Hepatocyte (in vitro differentiated cells): ENCODE measurements around the gene FLYWCH2.

Experiments
- CTCF ChIP-seq: fragments of 200-600 bp; sonication (generic); IDR thresholded peaks from 2 replicates; pipeline ENCODE4 v1.5.1; 2016; ENCODE audit warnings: antibody characterized with exemption, mild to moderate bottlenecking; ENCODE audit not compliant: poor library complexity
- EZH2 ChIP-seq: fragments of 200-600 bp; sonication (generic); IDR thresholded peaks from 2 replicates; pipeline ENCODE4 v1.6.1; 2016; ENCODE audit warnings: antibody characterized with exemption, mild to moderate bottlenecking, borderline replicate concordance
- EZH2phosphoT487 ChIP-seq: fragments of 200-600 bp; sonication (generic); IDR thresholded peaks from one replicate; pipeline ENCODE4 v1.6.1; 2018; ENCODE audit warnings: antibody characterized with exemption, mild to moderate bottlenecking, low read depth, moderate library complexity; ENCODE audit not compliant: unreplicated experiment, severe bottlenecking

GRCh38 chr16:2923481-2923880 is 40.5 kb downstream of the FLYWCH2 start:
- TF ChIP-seq CTCF (no peak), EZH2 (no peak), EZH2phosphoT487 (no peak)
